OCI-LY3 (cell line): Measurements from ENCODE around the gene SLX1B.
"Not testable (repeated sequence)": the region's sequence is repeated elsewhere in the genome, so short reads cannot be mapped to it uniquely, and the experiment has no call there.

Source experiments
- EZH2phosphoT487 ChIP-seq: fragments of 200-600 bp; shearing (Covaris generic); IDR thresholded peaks from 2 replicates; pipeline ENCODE4 v1.6.1; 2018; ENCODE audit warnings: antibody characterized with exemption, mixed run types, low read depth
- TF ChIP-seq, protein P1 (sequence below): fragments of 200-600, 300-600 bp; sonication (generic); IDR thresholded peaks from 2 replicates; pipeline ENCODE4 v1.5.1; 2014; ENCODE audit warnings: antibody characterized with exemption, low read length, low read depth

DNA sequence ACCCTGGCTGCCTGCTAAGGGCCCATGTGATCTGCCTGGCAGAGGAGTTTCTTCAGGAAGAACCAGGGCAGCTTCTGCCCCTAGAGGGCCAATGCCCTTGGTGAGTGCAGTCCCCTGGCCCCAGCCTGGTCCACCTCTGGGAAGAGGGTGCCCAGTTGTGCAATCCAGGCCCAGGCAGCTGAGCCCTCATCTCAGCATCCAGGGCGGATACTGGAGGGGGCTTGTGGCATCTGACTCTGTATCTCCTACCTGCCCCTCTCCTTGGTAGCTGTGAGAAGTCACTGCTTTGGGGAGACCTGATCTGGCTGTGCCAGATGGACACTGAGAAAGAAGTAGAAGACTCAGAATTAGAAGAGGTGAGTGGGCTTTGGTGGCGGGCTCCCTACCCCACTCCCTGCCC, 3.3 kb downstream of the SLX1B start:
- TF ChIP-seq, protein P1, sequence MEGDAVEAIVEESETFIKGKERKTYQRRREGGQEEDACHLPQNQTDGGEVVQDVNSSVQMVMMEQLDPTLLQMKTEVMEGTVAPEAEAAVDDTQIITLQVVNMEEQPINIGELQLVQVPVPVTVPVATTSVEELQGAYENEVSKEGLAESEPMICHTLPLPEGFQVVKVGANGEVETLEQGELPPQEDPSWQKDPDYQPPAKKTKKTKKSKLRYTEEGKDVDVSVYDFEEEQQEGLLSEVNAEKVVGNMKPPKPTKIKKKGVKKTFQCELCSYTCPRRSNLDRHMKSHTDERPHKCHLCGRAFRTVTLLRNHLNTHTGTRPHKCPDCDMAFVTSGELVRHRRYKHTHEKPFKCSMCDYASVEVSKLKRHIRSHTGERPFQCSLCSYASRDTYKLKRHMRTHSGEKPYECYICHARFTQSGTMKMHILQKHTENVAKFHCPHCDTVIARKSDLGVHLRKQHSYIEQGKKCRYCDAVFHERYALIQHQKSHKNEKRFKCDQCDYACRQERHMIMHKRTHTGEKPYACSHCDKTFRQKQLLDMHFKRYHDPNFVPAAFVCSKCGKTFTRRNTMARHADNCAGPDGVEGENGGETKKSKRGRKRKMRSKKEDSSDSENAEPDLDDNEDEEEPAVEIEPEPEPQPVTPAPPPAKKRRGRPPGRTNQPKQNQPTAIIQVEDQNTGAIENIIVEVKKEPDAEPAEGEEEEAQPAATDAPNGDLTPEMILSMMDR = not testable (repeated sequence)
- TF ChIP-seq EZH2phosphoT487 = not testable (repeated sequence)
